ENCODE data around the gene TMEM209.

DNA sequence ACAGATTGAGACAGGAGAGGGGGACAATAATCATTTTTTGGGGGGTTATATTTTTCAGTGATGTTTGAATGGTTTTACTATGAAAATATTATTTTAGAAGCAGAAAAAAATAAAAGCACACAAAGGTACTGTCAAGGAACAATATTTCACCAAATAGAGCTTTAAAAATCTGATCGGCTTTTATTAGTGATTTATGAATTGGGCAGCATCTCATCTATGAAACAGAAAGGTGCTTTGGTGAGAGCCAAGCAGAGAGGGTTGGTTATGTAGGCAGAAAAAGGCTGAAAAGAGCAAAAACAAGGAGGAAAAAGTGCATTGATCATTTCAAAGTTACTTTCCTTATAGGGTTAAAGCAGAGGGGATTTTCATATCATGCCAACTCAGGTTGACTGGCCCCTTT, 35.0 kb upstream of the TMEM209 start:
- TF ChIP-seq, protein P1, sequence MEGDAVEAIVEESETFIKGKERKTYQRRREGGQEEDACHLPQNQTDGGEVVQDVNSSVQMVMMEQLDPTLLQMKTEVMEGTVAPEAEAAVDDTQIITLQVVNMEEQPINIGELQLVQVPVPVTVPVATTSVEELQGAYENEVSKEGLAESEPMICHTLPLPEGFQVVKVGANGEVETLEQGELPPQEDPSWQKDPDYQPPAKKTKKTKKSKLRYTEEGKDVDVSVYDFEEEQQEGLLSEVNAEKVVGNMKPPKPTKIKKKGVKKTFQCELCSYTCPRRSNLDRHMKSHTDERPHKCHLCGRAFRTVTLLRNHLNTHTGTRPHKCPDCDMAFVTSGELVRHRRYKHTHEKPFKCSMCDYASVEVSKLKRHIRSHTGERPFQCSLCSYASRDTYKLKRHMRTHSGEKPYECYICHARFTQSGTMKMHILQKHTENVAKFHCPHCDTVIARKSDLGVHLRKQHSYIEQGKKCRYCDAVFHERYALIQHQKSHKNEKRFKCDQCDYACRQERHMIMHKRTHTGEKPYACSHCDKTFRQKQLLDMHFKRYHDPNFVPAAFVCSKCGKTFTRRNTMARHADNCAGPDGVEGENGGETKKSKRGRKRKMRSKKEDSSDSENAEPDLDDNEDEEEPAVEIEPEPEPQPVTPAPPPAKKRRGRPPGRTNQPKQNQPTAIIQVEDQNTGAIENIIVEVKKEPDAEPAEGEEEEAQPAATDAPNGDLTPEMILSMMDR (IDR thresholded peaks at IDR 0.05; ENCODE audit: low read depth, low read length, missing input control) = no peak
- TF ChIP-seq RAD21 (IDR thresholded peaks at IDR 0.05) = no peak
